Occipital lobe (tissue), 2 donors: ENCODE results near the gene SPON1. TPM values are rescaled to one million over a fixed set of nuclear protein-coding genes. Genes with fewer than 3 reads are reported as not detected.
"Not testable (repeated sequence)": the region's sequence is repeated elsewhere in the genome, so short reads cannot be mapped to it uniquely, and the experiment has no call there.

Experiments used
- DNase-seq: peaks from one replicate; lab custom pipeline; 2025; lab: John Stamatoyannopoulos, UW
- total RNA-seq: library from RNA; depleted of rRNA; stranded (reverse); fragments of >200 nt; gene quantifications from one replicate; pipeline ENCODE4 v1.2.3, GENCODE V29; 2014

SPON1 gene
- total RNA-seq, 1 donor from 2014 or later = 31.5 TPM

DNA sequence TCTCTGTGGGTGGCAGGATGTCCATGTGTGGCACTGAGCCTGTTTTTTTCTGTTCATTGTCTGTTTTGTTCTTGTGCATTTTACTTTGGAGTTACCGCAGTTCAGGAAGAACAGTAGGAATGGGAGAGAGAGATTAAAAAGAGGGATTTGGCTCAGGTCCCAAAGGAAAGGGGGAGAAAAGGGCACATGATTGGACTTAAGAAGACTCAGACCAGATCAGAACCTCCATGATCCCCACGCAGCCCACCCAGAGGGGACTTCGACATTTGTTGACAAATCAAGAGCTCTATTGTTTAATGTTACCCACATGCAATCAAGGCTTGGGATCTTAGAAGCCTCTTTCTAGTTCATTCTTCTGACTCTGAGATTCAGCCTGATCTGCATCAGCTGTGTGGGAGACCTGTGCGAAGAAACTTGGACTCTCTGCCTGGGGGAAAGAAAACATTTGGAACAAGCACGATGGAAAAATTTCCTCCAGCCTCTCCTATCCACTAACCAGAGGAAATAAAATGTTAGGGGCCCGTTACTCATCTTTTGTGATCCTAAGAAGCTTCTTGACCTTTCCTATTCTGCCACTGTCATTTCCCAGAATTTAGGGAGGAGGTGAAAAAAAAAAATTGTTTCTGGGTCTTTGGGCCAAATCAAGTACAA lies 119.2 kb downstream of the SPON1 start:
- no peak for DNase-seq

DNA sequence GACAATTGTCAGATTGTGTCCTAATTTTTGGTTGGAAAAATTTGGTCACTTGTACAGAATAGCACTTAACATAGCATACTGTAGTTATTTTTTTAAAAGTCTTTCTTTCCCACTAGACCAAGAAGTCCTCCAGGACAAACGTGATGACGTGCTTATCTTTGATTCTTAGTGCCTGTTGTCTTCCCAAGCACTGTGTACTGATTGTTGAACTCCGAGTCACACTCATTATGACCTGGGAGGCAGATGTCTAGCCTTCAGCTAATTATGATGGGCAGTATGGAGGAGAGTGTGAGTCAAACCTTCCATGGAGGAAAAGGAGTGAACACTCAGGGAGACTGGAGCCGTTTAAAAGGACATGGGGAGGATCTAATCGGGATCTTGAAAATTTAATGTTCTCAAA lies 119.8 kb downstream of the SPON1 start:
- no peak for DNase-seq

DNA sequence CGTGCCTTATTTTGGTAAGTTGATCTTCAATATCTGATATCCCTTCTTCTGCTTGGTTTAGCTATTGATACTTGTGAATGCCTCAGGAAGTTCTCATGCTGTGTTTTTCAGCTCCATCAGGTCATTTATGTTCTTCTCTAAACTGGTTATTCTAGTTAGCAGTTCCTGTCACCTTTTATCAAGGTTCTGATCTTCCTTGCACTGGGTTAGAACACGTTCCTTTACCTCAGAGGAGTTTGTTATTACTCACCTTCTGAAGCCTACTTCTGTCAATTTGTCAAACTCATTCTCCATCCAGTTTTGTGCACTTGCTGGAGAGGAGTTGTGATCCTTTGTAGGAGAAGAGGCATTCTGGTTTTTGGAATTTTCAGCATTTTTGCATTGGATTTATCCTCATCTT lies 126.3 kb downstream of the SPON1 start:
- not testable (repeated sequence) for DNase-seq

DNA sequence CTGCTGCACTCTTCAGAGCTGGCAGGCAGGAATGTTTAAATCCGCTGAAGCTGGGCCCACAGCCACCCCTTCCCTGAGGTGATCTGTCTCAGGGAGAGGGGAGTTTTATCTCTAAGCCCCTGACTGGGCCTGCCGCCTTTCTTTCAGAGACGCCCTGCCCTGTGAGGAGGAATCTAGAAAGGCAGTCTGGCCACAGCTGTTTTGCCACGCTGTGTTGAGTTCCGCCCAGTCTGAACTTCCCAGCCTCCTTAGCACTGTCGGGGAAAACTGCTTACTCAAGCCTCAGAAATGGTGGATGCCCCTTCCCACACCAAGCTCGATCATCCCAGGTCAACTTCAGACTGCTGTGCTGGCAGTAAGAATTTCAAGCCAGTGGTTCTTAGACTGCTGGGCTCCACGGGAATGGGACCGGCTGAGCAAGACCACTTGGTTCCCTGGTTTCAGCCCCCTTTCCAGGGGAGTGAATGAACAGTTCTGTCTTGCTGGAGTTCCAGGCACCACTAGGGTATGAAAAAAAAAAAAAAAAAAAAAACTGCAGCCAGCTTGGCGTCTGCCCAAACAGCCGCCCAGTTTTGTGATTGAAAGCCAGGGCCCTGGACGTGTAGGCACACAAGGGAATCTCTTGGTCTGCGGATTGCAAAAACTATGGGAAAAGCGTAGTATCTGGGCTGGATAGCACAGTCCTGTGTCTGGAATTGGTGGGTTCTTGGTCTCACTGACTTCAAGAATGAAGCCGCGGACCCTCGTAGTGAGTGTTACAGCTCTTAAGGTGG lies 127.4 kb downstream of the SPON1 start:
- no peak for DNase-seq

DNA sequence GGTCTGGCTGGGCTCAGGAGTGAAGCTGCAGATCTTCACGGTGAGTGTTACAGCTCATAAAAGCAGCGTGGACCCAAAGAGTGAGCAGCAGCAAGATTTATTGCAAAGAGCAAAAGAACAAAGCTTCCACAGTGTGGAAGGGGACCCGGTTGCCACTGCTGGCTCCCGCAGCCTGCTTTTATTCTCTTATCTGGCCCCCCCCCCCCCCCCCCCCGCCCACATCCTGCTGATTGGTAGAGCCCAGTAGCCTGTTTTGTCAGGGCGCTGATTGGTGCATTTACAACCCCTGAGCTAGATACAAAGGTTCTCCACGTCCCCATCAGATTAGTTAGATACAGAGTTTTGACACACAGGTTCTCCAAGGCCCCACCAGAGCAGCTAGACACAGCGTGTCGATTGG lies 128.1 kb downstream of the SPON1 start:
- DNase-seq = not testable (repeated sequence)

DNA sequence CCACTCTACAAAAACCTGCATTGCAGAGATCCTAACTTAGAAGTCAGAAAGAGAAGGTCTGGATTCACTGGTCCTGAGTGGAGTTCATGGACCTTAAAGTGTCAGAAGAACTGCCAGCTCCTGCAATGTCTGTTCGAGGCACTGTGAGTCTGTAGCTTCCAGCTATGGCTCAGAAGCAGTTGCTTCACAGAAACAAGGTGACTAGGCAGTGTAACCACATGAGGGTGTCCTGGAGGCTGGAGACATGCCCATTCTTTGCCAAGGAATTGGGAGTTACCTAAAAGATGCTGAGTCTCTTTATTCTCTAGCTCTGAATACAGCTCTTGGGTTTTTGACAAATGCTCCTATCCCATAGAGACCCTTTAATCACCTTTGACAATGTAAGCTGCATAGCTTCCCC lies 130.5 kb downstream of the SPON1 start:
- DNase-seq = no peak

DNA sequence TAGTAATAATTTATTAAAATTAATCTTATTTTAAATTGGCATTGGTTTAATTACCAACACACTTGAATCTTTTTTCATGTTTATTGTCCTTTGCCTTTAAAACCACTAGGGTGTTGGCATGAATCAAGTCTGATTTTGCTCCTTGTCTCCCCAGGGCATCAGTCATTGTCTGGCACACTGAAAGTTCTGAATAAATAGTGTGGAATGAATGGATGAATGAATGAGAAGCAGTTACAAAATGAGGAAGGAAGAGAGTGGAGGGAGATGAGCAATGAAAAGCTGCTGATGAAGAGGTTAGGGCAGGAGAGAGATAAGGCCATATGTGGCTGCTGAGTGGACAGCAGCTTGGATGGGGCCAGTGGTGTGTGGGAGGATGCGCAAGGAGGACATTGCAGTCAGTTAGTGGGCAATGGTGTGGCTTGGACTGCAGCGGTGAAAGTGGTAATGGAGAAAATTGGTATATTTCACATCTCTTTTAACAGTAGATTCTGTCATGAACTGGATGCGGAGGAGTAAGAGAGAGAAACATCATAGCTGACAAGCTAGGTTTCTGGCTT lies 132.0 kb downstream of the SPON1 start:
- no peak for DNase-seq

DNA sequence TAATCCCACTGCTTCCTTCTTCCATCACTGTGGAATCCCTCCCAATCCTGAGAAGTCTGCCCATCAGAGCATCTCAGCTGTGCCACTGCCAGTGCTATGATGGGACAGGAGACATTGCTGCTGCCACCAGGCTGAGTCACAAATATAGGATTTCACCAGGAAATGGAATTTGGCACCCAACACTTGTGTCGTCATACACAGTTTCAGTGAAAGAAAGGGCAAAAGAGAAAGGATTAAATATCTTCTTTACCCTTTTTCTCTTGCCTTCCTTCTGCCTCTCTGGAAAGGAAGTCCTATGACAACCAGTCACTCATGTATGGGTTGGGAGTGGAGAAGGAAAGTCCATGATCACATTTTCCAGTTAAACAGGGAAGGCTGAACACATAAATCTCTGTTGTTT lies 133.4 kb downstream of the SPON1 start:
- no peak for DNase-seq

DNA sequence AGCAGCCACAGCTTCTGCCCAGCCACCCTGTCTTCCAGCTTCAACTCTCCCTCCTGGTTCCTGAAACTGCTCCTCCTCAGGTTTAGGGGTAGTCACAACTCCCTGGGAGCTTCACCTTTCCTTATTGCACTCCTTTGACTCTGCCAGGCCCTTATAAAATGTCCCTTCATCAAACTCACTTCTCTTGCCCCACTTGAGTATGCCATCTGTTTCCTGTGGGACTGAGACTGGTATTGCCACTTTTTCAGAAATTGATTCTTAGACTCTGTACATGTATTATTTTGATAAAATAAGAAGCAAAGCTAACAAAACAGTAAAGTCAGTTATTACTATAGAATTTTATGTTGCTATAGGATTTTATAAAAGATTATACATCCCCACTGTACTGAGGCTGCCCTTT lies 134.1 kb downstream of the SPON1 start:
- no peak for DNase-seq

DNA sequence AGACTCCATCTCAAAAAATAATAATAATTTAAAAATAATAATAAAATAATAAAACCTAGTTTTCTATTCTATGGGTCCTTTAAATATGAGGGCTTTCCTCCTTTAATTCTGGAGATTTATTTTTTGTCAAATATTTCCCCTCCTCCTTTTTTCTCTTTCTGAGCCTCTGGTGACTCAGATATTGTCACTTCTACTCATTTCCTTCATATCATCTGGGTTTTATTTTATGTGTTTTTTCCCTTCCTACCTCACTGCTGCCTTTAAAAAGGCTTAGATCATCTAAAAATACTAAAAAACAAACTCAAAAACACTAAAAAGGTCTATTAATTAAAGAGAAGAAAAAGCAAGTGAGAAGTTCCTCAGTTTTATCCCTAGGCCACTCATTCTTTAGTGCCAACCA lies 138.9 kb downstream of the SPON1 start:
- no peak for DNase-seq

DNA sequence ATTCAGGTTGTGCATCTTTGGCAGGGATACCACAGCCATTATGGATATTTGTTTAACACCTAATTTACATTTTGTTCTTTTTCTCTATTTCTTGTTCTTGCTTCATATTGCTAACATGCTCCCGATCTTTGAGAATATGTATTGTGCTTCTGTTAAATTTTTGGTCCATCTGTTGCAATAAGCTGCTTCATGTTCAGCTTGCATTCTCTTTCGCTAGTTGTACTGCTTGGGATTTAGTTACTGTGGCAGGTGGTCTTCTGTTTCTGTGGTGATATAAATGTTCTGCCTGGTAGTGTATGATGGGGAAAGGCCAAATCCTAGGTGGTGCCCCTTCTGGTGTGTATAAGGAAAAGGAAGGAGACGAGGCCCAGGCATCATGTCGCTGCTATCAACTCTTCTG lies 140.2 kb downstream of the SPON1 start:
- DNase-seq = no peak

DNA sequence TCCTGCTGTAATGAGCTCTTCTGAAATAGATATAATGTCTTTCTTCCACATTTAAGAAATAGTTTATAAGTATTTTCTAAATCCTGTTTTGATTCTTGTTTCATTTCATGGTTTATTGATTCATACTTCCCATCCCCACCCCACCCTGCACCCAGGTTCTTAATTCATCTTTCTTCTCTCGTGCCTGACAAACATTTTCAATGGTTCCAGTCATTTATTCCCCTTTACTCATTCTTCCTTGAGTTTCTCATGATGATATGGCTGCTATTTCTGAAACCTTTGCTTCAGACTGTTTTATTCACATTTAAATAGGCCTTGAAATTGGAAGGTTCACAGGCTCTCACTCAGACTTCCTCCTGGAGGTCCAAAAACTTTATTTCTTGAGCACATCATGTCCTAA lies 142.9 kb downstream of the SPON1 start:
- no peak for DNase-seq

DNA sequence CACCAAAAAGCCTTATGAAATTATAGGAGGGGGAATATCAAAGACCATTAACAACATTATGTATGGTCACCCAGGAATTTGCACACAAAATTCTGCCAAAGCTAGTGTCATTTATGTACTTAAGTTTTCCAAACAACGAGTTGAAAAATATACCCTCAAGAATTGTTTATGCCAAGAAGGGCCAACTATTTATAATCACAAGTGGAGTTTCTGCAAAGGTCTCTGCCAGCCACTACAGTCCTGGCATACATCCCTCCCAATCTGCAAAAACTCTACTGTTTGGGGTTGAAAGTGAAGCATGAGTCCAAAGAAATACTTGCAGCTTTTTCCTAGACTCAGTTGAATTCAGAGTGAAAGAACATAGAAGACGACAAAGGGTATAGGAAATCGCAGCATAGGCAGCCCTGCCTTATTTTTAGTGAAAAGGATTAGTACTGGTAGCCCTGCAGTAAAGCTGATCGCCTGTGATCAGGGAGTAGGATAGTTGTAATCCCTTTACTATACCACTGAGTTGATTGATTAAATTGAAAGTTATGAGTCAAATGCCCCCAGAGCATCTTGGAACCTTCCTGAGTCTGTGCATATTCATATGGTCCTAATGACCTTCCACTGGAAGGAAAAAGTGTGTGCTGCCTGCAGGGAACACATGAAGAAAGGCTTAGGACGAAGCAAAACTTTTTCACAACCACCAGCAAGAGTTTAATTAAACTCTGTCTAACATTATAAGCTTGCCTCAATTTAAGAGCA lies 144.0 kb downstream of the SPON1 start:
- no peak for DNase-seq

DNA sequence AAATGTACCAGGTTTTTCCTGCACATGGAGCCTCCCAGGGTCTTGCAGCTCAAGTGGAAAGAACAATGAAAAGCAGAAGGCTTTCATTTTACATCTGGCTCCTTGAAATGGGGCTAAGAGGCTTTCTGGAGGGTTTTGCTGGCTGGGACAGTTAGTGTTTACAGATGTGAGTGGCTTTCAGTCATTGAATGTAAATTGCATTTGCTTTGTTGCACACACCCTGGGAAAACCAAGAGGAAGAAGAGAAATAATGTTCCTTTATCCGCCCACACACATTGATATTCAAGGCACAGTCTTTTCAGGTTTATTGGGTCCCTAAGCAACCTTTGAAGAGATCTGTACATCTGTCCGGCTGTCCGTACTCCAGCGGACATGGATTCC lies 144.5 kb downstream of the SPON1 start:
- DNase-seq = no peak

DNA sequence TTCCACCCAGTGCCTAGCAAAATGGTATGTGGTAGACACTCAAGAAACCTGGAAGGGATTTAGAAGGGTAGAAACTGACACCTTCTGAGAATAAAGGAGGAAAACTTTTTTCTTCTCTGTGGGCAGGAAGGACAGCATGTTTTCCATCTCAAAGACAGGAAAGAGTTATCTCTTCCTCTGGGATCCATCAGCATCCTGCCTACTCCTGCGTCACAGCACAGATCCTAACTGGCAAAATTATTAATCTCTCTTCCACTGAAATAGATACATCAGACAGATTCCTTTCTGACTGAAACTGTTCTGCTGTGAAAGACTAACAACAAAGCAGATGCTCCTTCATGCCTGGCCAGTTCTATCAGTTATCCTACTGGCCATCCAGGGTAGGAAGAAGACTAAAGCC lies 147.2 kb downstream of the SPON1 start:
- DNase-seq = no peak

DNA sequence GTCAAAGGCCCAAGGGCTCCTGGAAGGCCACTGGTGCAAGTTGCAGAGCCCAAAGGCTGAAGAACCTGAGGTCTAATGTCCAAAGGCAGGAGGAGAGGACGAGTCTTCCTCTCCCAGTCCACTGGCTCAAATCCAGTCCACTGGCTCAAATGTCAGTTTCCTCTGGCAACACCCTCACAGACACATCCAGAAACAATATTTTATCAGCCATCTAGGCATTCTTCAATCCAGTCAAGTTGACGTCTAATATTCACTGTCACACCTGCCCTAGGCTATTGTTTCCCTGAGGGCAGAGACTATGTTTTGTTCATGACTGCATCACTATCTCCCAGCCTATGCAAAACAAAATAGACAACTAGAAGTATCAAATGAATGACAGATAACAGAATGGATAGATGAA lies 148.1 kb downstream of the SPON1 start:
- DNase-seq = no peak

DNA sequence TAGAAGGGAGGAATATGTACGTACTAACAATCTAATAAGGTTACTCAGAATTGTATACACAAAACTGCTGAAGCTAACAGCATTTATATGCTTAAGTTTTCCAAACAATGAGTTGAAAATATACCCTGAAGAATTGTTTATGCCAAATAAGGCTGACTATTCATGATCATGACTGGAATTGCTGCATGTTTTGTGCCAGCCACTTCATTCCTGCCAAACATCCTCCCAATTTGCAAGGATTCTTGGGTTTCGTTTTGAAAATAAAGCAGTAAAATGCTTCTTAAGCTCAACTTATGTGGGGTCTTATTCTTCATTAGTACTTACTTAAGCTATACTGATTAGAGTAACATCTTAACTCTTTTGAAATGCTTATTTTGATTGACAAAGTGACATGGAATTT lies 149.0 kb downstream of the SPON1 start:
- DNase-seq = no peak

DNA sequence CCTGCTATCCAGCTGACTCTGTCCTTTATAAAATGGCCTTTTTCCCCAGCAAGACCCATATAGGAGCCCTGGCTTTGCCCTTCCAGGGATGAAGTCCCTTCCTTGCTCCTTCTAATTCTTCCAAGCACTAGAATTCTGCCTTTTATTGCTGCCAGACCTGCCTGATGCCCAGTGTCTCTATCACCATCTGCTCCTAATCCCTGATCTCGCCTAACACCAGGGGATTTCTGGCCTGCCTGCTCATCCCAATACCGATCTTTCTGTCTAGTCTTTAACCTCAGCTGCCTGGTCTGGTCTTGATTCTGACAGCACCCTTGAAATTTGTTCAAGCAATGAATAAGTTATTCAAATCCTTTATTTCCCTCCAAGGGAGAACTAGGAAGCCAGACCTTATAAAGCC lies 150.2 kb downstream of the SPON1 start:
- no peak for DNase-seq

DNA sequence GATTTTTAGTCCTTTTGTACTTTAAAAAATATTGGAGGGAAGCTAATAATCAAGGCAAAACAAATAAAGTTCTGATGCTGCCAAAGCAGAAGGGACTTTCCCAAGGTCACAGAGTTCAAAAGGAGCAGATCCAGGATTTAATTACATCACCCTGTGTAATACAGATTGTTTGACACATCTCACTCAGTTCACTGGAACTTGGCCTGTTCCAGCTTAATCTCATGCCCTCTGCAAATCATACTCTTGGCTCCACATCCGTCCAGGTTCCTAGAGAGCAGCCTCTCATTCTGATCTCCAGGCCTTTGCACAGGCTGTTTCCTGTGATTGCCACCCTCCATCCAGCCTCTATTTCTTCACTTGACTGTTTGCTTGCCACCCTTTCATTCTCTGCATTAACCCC lies 151.7 kb downstream of the SPON1 start:
- DNase-seq = no peak

DNA sequence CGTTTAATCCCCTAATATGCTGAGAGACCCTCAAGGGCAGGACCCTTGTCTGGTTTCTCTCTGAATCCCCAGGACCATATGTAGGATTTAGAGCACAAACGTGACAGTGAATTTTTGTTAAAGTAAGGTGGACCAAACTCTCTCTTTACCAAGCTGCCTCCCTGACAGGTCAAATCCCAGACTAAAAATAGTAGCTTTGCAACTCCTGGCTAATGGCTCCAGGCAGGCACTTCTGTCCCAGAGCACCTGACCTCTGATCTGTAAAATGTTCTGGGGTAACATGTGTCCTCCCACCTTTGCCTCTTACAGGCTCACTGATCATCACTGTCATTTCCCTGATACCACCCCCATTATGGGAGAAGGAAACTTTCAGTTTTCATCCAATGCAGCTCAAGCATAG lies 152.3 kb downstream of the SPON1 start:
- no peak for DNase-seq

DNA sequence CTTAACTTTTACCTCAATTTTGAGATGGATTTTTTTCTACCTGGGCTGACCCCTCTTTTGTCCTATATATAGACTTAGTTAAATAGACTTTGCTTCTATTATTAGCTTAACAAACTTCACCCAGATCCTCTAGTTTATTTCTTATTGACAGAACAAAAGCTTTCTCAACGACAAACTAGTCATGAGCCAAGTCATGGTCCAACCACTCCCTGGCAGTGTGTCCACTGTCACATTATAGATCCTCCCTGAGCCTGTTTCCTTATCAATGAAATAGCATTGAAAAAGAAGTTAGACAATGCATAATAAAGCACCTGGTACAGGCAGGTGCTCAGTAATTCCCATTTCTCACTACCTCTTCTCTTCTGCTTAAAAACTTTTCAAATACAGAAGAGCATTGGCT lies 155.1 kb downstream of the SPON1 start:
- no peak for DNase-seq

DNA sequence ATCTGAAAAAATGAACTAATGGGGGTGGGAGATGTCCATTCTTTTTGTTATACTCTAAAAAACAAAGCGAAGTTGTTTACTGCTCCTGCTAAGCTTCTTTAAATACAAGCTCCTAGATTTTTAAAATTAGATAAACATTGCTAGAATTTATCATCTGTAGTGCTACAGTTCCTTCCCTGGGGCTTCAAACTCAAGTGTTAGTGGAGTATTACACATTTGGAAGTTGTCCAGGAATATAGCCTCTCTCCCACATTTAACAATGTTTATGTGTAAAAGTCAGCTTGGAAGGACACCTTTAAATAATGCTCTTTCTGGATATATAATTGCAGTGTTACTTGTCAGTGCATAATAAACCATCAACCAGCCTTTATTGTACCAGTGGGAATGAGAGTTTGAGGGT lies 155.5 kb downstream of the SPON1 start:
- DNase-seq = no peak
